HG02981 (cell line): Measurements from ENCODE around the gene METTL9.
A peak's percentile ranks its signal among the peaks of the same experiment; 100 is the strongest.
"Not testable (repeated sequence)": the region's sequence is repeated elsewhere in the genome, so short reads cannot be mapped to it uniquely, and the experiment has no call there.

ENCODE experiments used
- ATAC-seq: cut with Tn5 transposase; IDR thresholded peaks from one replicate; pipeline ENCODE4 v1.9.1; 2021; ENCODE audit warnings: mild to moderate bottlenecking, moderate library complexity; ENCODE audit not compliant: unreplicated experiment

METTL9 gene

DNA sequence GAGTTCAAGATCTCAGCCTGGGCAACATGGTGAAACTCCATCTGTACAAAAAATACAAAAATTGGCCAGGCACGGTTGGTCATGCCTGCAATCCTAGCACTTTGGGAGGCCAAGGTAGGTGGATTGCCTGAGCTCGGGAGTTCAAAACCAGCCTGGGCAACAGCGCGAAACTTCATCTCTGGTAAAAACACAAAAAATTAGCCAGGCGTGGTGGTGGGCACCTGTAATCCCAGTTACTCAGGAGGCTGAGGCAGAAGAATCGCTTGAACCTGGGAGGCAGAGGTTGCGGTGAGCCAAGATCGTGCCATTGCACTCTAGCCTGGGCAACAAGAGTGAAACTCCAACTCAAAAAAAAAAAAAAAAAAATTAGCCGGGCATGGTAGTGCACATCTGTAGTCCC lies 25.9 kb upstream of the METTL9 start:
- ATAC-seq: not testable (repeated sequence)

DNA sequence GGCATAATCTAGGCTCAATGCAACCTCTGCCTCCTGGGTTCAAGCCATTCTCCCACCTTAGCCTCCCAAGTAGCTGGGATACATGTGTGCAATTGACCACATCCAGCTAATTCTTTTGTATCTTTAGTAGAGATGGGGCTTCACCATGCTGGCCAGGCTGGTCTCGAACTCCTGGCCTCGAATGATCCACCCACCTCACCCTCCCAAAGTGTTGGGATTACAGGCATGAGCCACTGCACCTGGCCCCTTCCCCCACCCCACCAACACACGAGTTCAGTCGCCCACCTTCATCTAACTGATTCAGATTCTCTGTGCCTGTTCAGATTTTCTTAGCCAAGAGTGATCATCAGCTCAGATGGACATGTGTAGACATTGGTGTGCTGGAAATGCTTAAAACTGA lies 25.0 kb upstream of the METTL9 start:
- no peak for ATAC-seq

DNA sequence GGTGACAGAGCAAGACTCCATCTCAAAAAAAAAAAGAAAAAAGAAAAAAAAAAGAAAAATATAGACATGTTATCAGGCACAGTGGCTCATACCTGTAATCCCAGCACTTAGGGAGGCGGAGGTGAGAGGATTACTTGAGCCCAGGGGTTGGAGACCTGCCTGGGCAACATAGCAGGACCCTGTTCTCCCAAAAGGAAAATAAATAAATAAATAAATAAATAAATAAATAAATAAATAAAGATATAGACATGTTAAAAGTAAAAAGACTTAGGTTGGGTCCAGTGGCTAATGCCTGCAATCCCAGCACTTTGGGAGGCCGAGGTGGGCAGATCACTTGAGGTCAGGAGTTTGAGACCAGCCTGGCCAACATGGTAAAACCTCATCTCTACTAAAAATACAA lies 23.1 kb upstream of the METTL9 start:
- ATAC-seq: not testable (repeated sequence)

DNA sequence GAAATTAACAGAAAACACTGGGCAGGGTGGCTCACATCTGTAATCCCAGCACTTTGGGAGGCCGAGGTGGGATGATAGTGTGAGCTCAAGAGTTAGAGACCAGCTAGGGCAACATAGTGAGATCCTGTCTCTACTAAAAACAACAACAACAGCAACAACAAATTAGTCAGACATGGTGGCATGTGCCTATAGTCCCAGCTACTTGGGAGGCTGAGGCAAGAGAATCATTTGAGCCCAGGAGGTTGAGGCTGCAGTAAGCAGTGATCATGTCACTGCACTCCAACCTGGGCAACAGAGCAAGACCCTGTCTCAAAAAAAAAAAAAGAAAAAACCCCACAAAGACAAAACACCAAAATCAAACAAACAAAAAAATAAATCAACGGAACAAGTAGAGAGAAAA lies 21.9 kb upstream of the METTL9 start:
- ATAC-seq: not testable (repeated sequence)

DNA sequence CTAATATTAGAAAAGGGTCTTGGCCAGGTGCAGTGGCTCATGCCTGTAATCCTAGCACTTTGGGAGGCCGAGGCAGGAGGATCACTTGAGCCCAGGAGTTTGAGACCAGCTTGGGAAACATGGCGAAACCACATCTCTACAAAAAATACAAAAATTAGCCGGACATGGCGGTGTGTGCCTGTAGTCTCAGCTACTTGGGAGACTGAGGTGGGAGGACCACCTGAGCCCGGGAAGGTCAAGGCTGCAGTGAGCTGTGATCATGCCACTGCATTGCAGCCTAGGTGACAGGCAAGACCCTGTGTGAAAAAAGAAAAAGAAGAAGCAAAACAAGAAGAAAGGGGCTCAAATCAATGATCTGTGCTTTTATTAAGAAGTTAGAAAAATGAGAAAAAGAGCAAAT lies 21.1 kb upstream of the METTL9 start:
- ATAC-seq: not testable (repeated sequence)

DNA sequence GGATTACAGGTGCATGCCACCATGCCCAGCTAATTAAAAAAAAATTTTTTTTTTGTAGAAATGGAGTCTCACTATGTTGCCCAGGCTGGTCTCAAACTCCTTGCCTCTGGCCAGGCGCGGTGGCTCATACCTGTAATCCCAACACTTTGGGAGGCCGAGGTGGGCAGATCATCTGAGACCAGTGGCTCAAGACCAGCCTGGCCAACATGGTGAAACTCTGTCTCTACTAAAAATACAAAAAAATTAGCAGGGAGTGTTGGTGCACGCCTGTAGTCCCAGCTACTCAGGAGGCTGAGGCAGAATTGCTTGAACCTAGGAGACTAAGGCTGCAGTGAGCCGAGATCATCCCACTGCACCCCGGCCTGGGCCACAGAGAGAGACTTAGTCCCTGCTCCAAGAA lies 19.2 kb upstream of the METTL9 start:
- ATAC-seq: not testable (repeated sequence)

DNA sequence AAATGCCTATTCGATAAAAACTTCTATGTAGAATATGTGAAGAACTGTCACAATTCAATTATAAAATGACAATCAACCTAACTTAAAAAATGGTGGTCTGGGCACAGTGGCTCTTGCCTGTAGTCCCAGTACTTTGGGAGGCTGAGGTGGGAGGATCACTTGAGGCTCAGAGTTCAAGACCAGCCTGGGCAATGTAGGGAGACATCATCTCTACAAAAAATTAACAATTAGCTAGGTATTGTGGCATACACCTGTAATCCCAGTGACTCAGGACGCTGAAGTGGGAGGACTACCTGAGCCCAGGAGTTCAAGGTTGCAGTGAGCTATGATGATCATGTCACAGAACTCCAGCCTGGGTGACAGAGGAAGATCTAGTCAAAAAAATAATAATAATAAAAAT lies 18.6 kb upstream of the METTL9 start:
- ATAC-seq: no peak

DNA sequence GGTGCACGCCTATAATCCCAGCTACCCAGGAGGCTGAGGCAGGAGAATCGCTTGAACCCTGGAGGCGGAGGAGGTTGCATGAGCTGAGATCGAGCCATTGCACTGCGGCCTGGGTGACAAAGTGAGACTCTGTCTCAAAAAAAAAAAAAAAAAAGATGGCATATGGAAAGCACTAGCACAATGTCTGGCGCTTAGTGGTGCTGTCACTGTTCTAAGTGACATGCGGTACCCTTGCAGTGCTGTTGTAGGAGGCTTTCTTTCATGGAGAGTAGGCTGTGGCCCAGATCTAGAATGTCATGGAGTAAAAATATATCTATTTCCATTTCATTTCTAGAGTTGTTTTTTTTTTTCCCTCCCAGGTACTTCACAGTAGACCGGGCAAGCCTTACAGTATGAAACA lies 14.6 kb upstream of the METTL9 start:
- ATAC-seq: no peak

DNA sequence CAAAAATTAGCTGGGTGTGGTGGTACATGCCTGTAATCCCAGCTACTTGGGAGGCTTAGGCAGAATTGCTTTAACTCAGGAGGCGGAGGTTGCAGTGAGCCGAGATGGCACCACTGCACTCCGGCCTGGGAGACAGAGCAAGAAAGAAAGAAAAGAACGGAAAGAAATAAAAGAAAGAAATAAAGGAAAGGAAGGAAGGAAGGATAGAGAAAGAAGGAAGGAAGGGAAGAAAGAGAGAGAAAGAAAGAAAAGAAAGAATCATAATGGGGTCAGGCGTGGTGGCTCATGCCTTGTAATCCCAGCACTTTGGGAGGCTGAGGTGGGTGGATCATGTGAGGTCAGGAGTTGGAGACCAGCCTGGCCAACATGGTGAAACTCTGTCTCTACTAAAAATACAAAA lies 10.8 kb upstream of the METTL9 start:
- not testable (repeated sequence) for ATAC-seq

DNA sequence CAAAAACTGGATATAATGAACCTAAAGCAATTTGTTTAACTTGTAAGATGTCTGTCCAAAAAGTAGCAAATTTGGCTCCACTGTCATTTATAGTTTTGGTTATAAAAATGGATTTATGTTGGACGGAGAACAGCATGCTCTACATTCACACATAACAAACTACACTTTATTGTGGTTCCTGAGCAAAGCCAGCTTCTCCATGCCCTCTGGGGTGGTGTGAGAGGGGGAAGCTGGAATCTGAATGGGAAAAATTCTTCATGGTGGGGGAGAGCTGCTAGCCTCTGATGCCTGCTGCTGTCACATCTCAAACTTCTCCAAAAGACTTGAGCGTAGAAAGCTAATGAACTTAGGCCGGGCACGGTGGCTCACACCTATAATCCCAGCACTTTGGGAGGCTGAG lies 9.8 kb upstream of the METTL9 start:
- ATAC-seq: no peak

DNA sequence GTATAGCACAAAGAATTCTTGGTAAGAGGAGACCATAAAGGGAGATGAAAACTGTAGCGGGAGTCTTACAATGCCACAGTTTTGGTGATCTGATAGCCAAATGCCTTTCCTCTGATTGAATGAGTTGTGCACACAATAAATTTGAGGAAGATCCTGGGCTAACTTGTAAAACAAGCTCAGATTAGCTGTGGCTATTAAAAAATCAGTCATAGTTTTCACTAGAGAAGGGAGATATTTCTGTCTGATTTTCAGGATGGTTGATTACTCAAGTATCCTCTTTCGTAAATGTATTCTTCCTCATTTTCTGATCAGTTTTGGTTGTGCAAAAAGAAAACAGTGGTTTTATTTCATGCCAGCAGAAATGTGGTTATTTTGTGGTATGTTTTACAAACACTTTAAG lies 9.1 kb upstream of the METTL9 start:
- no peak for ATAC-seq

DNA sequence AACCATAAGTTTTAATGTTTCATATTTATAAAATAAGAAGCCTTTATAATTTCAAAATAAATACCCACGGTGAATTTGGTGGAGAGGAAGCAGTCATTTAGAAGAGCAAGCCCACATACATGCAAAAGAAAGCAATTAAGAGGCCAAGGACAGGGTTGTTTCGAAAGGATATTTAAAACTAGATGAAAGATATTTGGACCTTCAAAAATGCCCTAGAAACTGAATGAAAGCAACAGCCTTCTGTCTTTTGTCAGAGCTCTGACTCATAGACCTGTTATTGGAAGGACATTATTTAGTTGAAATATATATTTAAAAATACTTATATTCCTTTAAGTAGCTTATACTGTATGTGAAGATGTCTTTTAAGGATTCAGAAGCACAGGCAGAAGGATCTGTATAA lies 8.6 kb upstream of the METTL9 start:
- no peak for ATAC-seq

DNA sequence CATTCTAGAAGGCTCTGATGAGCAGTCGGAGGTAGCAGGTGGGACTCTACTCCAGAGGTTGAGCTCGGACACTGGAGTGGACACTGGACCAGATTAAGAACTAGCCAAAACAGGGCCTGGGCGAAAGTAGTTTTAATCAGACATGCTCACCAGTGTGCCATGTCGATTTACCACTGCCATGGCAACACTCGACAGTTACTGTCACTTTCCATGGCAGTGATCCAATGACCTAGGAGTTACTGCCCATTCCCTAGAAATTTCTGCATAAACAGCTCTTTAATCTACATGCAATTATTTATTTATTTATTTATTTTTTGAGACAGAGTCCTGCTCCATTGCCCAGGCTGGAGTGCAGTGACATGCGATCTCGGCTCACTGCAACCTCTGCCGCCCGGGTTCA lies 7.2 kb upstream of the METTL9 start:
- ATAC-seq: no peak

DNA sequence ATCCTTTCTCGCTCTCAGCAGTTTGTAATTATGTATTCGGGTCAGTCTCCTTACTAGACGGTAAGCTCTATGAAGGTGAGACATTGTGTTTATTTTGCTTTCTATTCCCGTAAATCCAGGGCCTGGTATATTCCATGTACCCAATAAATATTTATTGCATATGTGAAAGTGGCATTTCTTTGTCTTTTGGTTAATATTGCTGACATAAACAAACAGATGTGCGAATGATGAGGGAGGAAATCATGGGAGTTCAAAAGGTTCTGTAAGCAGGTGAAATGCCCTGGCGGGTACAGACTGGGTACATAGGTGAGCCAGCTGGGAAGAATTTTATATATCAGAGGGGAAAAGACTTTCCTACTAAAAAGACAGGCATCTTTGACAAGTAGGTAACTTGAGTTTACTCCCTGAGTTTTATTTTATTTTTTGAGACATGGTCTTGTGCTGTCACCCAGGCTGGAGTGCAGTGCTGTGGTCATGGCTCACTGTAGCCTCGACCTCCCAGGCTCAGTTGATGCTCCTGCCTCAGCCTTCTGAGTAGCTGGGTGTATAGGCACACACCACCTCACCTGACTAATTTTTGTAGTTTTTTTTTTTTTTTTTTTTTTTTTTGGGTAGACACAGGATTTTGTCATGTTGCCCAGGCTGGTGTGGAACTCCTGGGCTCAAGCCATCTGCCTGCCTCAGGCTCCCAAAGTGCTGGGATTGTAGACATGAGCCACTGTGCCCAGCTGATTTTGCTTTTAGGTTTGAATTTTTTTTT lies 5.7 kb upstream of the METTL9 start:
- ATAC-seq: no peak

DNA sequence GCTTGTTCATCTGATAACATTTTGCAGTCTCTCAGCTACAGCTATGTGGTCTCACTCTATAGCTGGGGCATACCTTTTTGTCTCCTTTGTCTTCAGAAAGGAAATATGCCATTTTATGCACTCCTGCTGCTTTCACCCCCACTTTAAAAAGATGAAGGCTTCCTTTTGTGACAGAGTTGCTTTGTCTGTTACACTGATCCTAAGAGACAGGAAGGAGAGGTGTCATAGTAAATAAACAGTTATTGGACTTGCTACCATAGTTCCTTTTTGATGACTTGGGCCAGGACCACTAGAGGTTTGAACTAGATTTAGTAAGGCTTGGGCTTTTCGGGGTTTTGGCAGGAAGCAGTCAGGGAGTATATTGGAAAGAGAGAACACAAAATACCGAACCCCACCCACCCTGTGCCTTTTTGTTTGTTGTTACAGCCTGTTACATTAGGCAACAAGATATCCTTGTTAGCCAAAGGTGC lies 1.8 kb upstream of the METTL9 start:
- ATAC-seq: no peak

DNA sequence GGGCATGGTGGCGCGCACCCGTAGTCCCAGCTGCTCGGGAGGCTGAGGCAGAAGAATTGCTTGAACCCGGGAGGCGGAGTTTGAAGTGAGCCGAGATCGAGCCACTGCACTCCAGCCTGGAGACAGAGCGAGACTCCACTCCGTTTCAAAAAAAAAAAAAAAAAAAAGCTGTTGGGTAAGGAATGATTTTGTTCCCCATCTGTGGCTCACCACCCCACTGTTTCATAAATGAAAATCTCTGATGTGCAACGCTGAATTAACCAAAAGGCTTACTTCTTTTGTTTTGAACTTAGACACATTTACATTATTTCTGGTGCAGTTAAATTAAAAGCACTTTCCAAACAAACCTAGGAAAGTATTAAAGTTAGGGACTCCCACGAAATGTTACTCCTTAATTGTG lies 1.2 kb upstream of the METTL9 start:
- no peak for ATAC-seq

DNA sequence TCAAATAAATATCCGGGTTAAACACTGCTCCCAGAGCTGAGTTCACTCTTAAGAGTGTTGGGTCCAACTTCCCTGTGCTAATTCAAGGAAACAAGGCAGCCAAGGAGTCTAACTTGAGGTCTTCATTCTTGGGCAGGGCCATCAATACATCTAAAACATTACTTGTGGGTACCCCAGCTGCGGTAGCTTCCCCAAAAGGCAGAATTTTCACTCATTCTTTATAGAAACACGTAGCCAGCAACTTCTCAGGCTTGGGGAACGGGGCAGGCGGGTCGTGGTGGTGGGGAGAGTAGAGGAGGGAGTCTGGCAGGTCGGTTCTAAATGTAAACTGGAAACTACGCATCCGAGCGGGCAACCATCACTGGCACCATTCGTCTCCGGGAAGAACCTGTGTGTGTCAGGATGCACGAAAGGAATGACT lies 666 bp upstream of the METTL9 start:
- no peak for ATAC-seq

DNA sequence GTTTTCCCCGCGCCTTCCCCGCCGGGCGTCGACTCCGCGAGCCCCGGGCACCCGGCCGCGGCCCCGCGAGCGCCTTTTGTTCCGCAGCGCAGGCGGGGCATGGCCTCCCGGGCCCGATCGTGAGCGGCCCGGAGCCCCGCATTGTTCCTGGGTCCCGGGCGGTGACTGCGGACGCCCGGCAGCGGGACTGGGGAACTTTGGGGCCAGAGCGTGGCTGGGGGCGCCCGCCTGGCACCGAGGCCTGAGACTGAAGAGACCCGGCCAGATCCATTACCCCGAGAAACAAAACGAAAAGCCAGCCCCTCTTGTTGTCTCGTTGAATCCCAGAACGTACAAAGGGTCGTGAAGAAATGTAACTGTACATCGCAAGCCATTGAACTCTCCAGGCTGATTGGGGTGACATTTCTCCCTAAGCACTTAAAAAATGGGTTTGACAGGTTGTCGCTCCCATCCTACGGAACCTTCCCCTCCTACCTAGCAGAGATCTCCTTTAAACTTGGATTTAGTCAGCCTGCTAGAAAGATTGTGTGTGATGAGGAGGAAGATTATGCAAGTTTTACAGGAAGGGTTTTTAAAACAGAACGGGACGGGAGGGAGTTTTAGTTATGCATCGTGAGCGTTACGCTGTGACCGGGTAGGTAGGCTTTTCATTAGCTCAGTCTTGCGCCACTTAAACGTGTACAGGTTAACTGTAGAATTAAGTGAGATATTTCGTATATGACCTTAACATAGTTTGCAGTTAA lies 825 bp downstream of the METTL9 start:
- ATAC-seq: peak; percentile 15

DNA sequence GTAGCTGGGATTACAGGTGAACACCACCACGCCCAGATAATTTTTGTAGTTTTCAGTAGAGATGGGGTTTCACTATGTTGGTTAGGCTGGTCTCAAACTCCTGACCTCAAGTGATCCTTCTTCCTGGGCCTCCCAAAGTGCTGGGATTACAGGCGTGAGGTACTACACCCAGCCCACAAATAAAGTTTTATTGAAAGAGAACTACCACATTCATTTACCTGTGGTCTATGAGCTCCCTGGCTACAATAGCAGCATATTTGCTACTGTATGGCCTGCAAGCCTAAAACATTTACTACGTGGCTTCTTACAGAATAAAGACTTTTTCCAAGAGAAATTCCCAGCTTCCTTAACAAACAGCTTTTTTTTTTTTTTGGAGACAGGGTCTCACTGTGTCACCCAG lies 3.4 kb downstream of the METTL9 start:
- ATAC-seq: no peak

DNA sequence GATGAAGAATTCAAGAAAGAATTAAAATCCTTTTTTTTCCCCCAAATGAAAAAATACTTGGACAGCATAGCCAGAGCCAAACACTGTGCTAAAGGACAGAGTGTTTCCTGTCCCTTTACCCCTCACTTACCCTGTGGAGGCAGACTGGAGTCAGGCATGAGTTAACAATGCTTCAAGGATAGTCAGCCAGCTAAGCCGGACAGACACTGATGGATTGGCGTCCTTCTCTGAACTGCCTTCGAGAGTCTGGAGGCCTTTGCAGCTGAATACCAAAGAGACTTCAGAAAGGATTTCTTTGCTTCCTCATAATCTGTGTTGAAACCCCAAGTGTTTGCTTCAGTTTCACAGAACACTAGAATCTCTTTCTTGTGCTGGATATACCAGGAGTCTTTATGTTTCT lies 4.6 kb downstream of the METTL9 start:
- ATAC-seq: no peak

DNA sequence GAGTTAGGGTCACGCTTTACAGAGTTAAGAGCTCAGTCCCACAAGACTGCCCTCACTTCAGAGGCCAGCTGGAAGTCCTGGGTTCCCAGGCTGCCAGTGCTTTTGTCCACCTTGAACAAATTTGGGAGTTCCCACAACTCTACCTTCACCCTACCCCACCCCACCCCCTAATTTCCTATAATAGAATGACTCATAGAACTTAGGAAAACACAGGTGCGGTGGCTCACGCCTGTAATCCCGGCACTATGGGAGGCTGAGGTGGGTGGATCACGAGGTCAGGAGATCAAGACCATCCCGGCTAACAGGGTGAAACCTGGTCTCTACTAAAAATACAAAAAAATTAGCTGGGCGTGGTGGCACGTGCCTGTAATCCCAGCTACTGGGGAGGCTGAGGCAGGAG lies 6.5 kb downstream of the METTL9 start:
- ATAC-seq: not testable (repeated sequence)

DNA sequence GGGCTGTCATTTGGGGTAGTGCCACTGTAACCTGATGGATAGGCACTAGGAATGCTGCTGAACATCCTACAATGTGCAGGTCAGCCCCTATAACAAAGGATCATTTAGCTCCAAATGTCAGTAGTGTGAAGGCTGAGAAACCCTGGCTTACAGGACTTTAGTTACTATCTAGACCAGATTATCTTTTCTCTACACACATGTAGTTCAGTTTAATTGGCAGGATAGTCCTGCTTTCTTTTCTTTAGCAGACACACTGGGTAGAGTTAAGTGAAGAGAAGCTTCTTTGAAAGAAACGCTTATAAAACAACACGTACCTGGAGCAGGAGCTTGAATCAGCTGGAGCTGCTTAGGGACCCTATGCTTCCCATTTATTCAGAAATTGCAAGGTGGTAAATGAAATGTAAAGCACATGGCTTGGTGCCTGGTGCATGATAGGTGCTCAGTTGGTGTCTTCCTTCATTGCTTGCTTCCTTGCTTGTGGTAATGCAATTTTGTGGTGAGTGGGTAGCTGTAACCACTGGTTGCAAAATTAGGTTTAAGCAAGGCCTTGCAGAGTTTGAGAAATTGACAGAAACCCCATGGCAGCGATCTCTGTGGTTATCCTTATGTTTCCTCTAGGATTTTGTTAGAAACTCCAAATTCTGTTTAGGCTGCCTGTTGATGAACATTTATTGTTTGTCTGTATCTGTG lies 9.4 kb downstream of the METTL9 start:
- no peak for ATAC-seq
